Limb (tissue), 2 donors: ENCODE data around the gene DEDD.
A peak's percentile ranks its signal among the peaks of the same experiment; 100 is the strongest.

Experiments
- DNase-seq, 2 donors: peaks; one replicate each; pipeline ENCODE4 v3.0.0-alpha.2; 2016; ENCODE audit errors: extremely low spot score in 2 of 2

DEDD gene, protein sequence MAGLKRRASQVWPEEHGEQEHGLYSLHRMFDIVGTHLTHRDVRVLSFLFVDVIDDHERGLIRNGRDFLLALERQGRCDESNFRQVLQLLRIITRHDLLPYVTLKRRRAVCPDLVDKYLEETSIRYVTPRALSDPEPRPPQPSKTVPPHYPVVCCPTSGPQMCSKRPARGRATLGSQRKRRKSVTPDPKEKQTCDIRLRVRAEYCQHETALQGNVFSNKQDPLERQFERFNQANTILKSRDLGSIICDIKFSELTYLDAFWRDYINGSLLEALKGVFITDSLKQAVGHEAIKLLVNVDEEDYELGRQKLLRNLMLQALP

GRCh38 chr1:161132410-161133219 lies at the start of gene DEDD:
DEDD (minus strand) TSS chr1:161132667; CDS start chr1:161124462, 8,205 bp downstream.
- DNase-seq = peak; percentile 94 to 97

DNA sequence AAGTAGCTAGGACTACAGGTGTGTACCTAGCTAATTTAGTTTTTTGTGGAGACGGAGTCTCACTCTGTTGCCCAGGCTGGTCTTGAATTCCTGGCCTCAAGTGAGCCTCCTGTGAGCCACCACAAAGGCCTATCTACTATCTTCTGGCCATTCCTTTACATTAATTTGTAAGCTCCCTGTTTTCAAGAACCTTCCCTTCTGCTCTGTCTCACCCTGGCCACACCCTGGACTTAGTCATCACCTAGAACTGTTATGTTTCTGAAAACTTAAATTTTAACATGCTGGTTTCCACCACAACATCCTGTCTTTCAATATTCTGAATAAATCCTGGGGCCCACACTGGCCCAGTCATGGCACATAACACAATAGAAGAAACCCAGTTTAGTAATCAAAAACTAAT lies 49.7 kb upstream of the DEDD start:
- DNase-seq = no peak

GRCh38 chr1:161180639-161181038 lies 48.2 kb upstream of the DEDD start:
- no peak for DNase-seq

GRCh38 chr1:161179698-161180097 lies 47.2 kb upstream of the DEDD start:
- no peak for DNase-seq

GRCh38 chr1:161177936-161178244 lies 45.4 kb upstream of the DEDD start:
- no peak for DNase-seq

DNA sequence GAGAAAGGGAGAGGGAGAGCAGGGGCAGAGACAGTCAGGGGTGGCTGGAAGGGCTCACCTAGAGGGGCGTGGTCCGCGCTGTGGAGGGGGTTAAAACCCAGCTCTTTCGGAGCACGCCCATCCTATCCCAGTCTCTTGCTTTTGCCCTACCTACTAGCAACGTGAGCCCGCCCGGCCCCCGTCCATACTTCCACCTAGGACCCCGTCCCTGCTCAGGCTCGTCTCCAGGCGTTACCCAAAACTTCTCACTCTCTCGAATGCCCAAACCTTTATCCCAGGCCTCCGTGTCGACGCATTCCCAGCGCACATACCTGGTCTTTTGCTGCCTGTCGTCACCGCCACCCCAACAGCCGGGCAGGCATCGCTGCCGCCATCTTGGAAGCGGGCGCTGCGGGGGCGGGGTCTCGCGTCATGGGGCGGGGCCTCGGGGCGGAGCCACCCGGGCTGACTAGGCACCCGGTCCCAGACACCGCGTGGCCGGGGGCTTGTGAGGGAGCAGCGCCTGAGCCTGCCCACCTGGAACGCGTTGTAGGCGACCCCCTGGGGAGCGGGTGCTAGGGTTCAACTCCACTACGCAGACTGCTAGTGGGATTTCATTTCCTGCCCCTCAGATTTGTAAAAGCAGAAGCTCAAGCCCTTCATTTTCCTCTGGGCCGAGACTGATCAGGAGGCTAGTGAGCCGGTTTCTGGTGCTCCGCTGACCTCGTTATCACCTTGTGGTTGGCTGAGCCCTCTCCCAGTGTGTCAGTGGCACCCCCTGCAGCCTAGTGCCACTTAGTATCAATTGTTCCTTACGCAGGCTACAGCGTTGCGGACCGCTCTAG lies 44.9 kb upstream of the DEDD start, which contains the start of gene B4GALT3:
TSS of gene B4GALT3 (minus strand) at position 396 of the 824 bp plus-strand sequence. CDS start 1,447 bp downstream, outside the sequence.
- peak; percentile 84 to 98 for DNase-seq

DNA sequence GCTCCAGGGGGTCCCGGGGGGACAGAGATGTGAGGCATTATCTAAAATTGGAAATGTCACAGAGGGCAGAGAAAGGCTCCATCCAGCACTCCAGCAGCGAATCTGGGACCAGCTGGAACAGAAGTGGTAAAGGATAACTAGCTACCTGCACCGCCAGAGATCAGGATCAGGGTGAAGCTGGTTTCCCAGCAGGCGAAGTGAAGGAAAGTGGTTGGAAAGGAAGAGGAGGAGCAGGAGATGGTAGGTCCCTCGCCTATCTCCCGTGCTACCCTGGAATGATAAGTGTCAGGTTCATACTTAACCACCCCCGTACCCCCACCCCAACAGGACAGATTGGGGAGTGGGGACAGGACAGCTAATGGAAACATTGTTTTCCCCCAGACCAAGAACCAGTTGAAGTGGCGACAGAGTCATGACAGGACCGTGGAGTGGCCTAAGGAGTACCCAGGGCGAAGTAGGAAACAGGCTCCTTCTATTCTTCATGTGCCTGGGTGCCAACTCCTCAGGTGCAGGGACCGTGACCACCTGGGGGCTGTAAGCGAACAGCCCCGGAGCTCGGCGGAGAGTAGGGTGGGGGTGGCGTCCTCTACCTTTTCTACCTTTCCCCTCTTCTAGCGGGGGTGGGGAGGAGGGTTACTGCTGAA lies 44.1 kb upstream of the DEDD start:
- no peak for DNase-seq

DNA sequence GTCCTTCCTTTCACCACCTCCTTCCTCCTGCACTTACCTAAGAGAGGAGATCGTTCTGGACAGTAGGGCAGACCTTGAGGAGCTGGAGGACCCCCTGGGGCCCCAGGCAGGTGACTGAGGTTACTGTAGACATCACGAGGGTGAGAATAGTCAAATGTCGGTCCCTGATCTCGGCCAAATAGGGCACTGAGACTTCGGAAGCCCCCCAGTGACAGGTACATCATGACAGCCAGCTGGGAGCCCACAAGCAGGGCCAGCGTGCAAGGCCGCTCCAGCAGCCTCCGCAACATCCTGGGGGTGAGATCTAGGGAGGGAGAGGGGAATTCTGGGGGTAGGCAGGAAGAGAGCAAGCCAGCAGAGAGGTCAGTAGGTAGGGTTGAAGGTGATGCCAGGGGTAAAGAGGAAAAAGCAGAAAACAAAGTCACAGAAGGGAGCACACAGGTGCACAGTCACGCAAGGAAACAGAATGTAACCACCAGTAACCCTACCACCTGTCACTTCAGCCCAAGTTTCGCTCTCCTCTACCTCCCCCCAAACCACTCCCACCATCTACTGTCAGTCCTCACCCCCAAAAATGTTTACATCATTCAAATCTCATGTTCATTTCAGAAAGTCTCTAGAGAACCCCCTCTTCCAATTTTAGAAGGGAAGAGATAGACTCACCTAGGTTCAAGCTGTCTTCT lies 43.4 kb upstream of the DEDD start:
- DNase-seq = no peak

DNA sequence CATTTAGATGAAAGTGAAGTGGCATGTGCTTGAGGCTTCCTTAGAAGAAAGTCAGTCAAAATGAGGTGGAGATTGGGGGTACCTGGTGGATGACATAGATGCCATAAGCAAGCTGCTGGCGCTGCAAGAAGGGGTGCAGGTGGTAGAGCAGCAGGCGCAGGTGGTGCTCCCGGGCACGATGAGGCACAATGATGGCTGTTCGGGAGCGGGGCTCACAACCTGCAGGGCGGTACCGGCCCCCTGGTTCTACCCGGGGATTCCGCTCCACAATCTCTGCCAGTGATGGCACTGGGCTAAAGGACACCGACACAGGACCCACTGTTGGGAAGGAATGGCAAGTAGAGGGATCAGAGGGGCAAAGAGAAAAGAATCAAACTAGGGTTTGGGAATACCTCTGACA lies 42.4 kb upstream of the DEDD start:
- no peak for DNase-seq

GRCh38 chr1:161173711-161174110 lies 41.2 kb upstream of the DEDD start:
- no peak for DNase-seq

DNA sequence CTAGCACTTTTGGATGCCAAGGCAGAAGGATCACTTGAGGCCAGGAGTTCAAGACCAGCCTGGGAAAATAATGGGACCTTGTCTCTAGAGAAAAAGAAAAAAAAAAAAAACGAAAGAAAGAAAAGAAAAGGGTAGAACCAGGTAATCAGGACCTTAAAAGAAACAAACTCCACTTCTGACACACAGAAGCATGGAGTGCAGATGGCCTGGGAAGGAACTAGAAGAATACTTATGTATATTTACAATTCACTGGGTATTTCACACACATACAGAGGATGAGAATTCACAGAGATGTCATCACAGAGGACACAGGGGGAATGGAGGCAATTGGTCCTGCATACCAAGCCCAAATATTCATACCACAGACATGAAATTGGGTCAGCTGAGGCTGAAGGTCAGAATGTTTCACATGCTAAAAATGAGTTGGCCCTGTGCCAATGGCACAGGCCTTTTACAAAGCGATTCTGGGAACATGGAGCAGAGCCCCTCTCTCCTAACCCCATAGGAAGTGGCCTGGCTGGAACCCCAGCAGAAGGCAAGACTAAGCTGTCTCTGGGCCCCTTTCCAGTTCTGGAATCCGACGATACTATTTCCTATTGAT lies 40.4 kb upstream of the DEDD start:
- no peak for DNase-seq

- no peak for DNase-seq
These were observed 39.9 kb upstream of the DEDD start for GRCh38 chr1:161172349-161172748.

GRCh38 chr1:161171696-161172095 lies 39.2 kb upstream of the DEDD start:
- no peak for DNase-seq

DNA sequence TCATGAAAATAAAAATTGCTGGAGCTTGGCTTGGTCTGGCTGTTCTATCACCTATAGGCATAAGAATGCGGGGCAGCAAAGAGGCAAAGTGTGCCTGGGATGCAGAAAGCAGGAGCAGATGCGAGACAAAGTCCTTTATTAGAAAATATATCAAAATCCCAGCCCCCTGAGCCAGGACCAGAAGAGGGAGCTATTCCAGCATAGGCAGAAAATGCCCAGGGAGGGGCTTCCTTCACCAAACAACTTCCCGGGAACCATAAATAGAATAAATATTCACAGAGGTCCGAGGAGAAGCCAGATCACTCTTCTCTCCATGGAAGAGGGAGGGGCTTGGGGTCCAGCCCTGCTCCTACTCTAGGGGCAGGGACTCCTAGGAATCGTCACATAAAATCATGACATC lies 38.7 kb upstream of the DEDD start:
- DNase-seq = no peak

DNA sequence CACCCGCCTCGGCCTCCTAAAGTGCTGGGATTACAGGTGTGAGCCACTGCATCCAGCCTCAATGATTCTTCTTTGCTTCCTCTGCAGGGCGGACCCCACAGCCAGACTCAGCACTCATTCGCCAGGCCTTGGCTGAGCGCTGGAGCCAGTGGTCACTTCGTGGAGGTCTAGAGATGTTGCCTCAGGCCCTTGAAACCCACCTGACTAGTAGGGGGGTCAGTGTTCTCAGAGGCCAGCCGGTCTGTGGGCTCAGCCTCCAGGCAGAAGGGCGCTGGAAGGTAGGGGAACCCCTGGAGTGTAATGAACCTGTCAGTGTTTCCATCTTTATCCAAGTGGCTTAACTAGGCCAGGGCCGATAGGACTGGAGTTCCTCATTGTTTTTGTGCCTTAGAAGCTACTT lies 36.4 kb upstream of the DEDD start:
- no peak for DNase-seq

DNA sequence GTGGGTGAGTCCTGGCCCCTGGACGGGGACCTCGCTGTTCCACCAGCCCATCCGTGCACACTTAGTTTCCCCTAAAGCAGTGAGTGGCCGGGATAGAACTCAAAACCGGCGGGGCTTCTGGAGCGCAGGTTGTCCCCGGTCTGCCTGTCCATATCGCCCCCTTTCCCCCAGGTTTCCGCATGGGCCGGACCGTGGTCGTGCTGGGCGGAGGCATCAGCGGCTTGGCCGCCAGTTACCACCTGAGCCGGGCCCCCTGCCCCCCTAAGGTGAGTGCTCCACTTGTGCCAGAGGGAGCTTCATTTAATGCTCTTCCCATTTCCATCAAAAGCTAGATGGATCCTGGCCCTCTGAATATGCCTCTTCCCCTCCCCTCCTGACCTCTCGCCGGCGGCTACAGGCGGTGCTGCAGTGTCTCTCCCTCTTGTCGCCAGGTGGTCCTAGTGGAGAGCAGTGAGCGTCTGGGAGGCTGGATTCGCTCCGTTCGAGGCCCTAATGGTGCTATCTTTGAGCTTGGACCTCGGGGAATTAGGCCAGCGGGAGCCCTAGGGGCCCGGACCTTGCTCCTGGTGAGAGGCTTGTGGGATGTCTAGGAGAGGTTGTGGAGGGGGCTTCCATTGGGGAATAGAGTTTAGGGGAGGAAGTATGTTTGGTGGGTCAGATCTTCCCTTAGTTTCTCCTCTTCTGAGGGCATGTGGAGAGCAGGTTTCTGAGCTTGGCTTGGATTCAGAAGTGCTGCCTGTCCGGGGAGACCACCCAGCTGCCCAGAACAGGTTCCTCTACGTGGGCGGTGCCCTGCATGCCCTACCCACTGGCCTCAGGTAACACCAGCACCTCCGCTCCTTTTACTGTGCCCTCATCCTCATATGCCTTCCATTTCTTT lies 34.4 kb upstream of the DEDD start:
- peak in 1 of 2 donors; percentile 51 for DNase-seq

DNA sequence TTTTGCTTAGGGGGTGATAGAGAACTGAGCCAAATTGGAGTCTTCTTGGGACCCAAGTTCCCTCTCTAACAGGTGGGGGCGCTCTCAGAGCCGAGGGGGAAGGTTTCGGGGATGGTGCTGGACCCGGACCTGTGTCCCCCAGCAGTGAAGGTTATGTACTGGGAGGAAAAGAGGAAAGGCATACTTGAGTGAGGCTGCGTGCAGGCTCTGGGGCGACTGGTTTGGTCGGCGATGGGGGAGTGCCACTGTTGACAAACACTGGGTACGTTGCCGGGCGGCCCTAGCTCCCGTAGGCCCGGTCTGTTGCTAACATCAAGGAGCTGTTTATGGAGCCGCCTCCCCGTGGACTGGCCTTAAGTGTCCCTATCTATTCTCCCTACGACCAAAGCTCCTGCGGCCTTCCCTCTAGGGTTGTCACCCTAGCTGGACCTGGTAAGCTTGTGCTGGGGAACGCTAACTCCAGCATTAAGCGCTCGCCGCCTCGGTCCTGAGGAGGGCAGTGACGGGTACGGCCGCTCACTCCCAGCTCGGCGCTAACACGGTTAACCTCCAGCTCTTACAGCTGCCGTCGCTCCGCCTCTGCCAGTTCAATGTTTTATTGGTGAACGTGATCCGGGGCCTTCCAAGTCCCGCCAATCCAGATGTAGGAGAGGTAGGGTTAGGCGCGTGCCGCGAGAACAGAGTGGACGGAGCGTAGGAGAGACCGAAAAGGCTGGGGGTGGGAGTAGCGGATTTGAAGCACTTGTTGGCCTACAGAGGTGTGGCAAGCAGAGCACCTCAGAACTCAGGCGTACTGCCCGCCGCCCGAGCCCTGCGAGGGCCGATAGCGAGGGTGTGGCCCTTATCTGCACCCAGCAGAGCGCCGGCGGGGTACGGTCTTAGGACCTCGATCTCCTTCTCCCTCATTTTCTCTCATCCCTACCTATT lies 33.5 kb upstream of the DEDD start, which contains the start of gene PPOX:
TSS of gene PPOX (plus strand) at position 685 of the 927 bp plus-strand sequence. CDS start 422 bp downstream, outside the sequence.
- DNase-seq = peak; percentile 94 to 98

- DNase-seq = no peak
These were observed 32.6 kb upstream of the DEDD start for GRCh38 chr1:161164901-161165610.
